Measurements from ENCODE around the gene CCDC12.

The CCDC12 gene

GRCh38 chr3:46897829-46898320, 78.7 kb downstream of the CCDC12 start:
- DNase-seq (ENCODE audit: low read depth): no peak
- H3K4me3 ChIP-seq (ENCODE audit: low read length): no peak overlapping the region
- TF ChIP-seq, protein P1, sequence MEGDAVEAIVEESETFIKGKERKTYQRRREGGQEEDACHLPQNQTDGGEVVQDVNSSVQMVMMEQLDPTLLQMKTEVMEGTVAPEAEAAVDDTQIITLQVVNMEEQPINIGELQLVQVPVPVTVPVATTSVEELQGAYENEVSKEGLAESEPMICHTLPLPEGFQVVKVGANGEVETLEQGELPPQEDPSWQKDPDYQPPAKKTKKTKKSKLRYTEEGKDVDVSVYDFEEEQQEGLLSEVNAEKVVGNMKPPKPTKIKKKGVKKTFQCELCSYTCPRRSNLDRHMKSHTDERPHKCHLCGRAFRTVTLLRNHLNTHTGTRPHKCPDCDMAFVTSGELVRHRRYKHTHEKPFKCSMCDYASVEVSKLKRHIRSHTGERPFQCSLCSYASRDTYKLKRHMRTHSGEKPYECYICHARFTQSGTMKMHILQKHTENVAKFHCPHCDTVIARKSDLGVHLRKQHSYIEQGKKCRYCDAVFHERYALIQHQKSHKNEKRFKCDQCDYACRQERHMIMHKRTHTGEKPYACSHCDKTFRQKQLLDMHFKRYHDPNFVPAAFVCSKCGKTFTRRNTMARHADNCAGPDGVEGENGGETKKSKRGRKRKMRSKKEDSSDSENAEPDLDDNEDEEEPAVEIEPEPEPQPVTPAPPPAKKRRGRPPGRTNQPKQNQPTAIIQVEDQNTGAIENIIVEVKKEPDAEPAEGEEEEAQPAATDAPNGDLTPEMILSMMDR (IDR thresholded peaks at IDR 0.05; ENCODE audit: insufficient read depth, low read depth, low read length, missing control alignments): no peak

DNA sequence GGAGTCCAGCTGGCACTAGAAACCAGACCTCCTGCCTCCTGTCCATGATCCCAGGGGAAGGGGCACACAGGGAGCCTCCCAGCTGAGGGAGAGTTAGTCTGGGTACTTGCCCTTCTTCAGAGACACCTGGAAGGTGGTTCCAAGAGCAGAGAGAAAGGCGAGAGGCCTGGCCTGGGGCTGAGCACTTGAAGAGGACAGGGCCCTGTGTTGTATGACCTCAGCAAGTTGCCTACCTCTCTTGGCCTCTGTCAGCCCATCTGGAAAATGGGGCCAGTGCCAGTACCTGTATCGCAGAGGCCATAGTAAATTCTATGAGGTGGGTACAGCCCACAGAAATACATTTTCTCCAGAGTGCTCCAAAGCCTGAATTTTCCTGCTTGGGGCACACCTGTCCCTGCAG, 79.5 kb downstream of the CCDC12 start:
- DNase-seq (ENCODE audit: low read depth): no peak
- H3K4me3 ChIP-seq (ENCODE audit: low read length): no peak overlapping the region
- TF ChIP-seq, protein P1 (IDR thresholded peaks at IDR 0.05; ENCODE audit: insufficient read depth, low read depth, low read length, missing control alignments): no peak

DNA sequence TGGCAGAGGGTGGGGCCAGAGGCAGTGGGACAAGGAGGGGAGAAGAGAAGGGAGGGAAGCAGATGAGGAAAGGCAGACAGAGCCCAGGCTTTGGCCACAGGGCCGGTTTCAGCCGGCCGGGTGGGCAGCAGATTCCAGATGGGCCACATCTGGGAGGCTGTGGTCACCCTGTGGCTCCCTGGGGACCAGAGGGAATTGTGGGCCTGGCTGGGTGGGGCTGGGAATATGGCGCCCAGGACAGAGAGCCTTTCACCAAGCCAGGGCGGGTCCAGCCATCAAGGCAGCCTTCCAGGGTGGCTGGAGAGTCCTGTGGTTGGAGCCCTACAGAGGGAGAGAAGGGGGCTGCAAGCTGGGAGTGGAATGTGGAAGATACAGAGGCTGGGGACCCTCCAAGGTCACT, 80.2 kb downstream of the CCDC12 start:
- DNase-seq (ENCODE audit: low read depth): no peak
- TF ChIP-seq, protein P1 (IDR thresholded peaks at IDR 0.05; ENCODE audit: insufficient read depth, low read depth, low read length, missing control alignments): no peak
- H3K4me3 ChIP-seq (ENCODE audit: low read length): no peak overlapping the region

GRCh38 chr3:46895761-46896160, 80.8 kb downstream of the CCDC12 start:
- H3K4me3 ChIP-seq (ENCODE audit: low read length): no peak overlapping the region
- TF ChIP-seq, protein P1 (IDR thresholded peaks at IDR 0.05; ENCODE audit: insufficient read depth, low read depth, low read length, missing control alignments): no peak
- no peak for DNase-seq (ENCODE audit: low read depth)

DNA sequence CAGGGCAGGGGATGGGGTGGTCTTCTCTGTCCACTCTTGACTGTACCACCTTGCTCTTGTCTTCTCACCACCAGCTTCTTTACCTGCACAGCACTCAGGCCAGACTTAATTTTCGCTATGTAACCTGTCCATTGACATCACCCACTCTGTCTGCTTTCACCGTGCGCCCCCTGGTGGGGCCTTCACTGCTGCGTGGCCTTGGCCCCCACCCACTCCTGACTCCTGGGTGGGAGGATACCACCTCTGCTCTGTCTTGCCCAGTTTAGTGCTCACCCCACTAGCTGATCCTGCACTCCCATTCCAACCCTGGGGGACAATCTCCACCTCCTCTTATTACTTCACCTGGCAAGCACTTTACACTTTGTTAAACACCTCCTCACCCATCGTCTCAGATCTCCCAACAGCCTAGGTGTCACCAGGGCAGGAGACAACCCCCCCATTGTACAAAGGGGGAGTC, 81.3 kb downstream of the CCDC12 start:
- TF ChIP-seq, protein P1 (IDR thresholded peaks at IDR 0.05; ENCODE audit: insufficient read depth, low read depth, low read length, missing control alignments): peak; percentile 87
- H3K4me3 ChIP-seq (ENCODE audit: low read length): no peak overlapping the region
- peak; percentile 65 for DNase-seq (ENCODE audit: low read depth)

DNA sequence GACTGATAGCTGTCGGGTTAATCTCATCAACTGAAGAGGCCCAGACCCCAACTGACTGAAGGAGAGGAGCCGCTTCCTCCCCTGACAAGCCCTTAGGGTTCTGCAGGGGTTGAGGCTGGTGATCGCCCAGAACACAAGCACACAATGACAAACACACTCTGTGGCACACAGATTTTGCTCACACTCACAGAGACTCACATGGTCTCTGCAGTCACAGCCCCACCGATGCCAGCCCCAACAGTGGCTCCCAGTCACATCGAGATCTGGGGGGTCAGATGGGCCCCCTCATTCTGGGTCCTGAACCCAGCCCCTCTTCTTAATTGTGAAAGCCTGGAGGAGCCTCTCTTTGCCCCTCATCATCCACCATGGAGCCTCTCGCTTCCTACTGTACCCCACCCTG, 82.3 kb downstream of the CCDC12 start:
- TF ChIP-seq, protein P1 (IDR thresholded peaks at IDR 0.05; ENCODE audit: insufficient read depth, low read depth, low read length, missing control alignments): no peak
- no peak overlapping the region for H3K4me3 ChIP-seq (ENCODE audit: low read length)
- no peak for DNase-seq (ENCODE audit: low read depth)

GRCh38 chr3:46893763-46894162, 82.8 kb downstream of the CCDC12 start:
- H3K4me3 ChIP-seq (ENCODE audit: low read length): no peak overlapping the region
- TF ChIP-seq, protein P1 (IDR thresholded peaks at IDR 0.05; ENCODE audit: insufficient read depth, low read depth, low read length, missing control alignments): no peak
- DNase-seq (ENCODE audit: low read depth): no peak
